Measurements from ENCODE around the gene ZNF221. TPM values are rescaled to one million over a fixed set of nuclear protein-coding genes. Genes with fewer than 3 reads are reported as not detected.

ZNF221 gene
- total and polyA plus RNA-seq, 10 of the 15 experiments (the other 5 are each of a cell fraction or from before 2014, with no cell fraction given) = 0.15 to 1.7 (median 0.45) TPM; not detected in 1

- TF ChIP-seq NFXL1 (IDR thresholded peaks at IDR 0.05; ENCODE audit: borderline replicate concordance) (no peak), ATF3 (IDR thresholded peaks at IDR 0.05; ENCODE audit: borderline replicate concordance, extremely low read depth, low read depth, low read length) (no peak)
These were observed 14.8 kb upstream of the ZNF221 start (continued) for GRCh38 chr19:43936188-43936587.

GRCh38 chr19:43939557-43940260 lies 11.3 kb upstream of the ZNF221 start:
- ChIA-PET SMC1A (ENCODE audit: uncharacterized antibody, unreplicated experiment) (no interaction called here), RAD21 (ENCODE audit: unreplicated experiment) (no interaction called here), CTCF (no interaction called here), POLR2A (no interaction called here)
- DNase-seq (ENCODE audit: low read depth, low spot score) = no peak
- Histone ChIP-seq H3K4me1 (ENCODE audit: control insufficient read depth, insufficient read depth, low read length) (no peaks in the 10 kb centered on the region), H3K36me3 (ENCODE audit: control insufficient read depth in 2 of 2, insufficient read depth in 2 of 2, low read length in 1 of 2) (no peaks in the 10 kb centered on the region), H3K79me2 (ENCODE audit: control insufficient read depth, insufficient read depth, low read length) (no peaks in the 10 kb centered on the region; the same call in 1 of the 2 replicates), H3K4me2 (ENCODE audit: control insufficient read depth, insufficient read depth) (no peak overlapping the region), H3K9ac (ENCODE audit: control insufficient read depth, insufficient read depth, low read length) (no peak overlapping the region), H3K4me3 (no peak overlapping the region), H2AFZ (ENCODE audit: control insufficient read depth, low read depth, low read length) (no peak overlapping the region), H3K9me3 (replicated peaks; ENCODE audit: control insufficient read depth, insufficient read depth, low read length) (peaks cover 2% of the 10 kb centered on the region; the same call in 1 of the 3 replicates), H3K27me3 (replicated peaks in 1 of 2; ENCODE audit: control insufficient read depth in 2 of 2, insufficient read depth in 2 of 2, low read length in 1 of 2) (no peaks in the 10 kb centered on the region), H3K27ac (ENCODE audit: control insufficient read depth, insufficient read depth) (no peak overlapping the region), H4K20me1 (ENCODE audit: control insufficient read depth, insufficient read depth) (no peaks in the 10 kb centered on the region)
- no peak for ATAC-seq
- TF ChIP-seq PML (IDR thresholded peaks at IDR 0.05; ENCODE audit: low read length) (no peak), ZNF274 (IDR thresholded peaks at IDR 0.05; ENCODE audit: insufficient read depth, insufficient read length) (no peak), TCF3 (IDR thresholded peaks at IDR 0.05; ENCODE audit: borderline replicate concordance, insufficient read depth, low read depth, low read length) (no peak), ZBED1 (IDR thresholded peaks at IDR 0.05; ENCODE audit: borderline replicate concordance) (no peak)
- no peak for FAIRE-seq
- BruUV-seq (replicated peaks) = no TSS peak
- in situ Hi-C loops (cut with MboI) = no loop called here
- intact Hi-C loops (cut with micrococcal nuclease; ENCODE audit: unreplicated experiment) = loop anchor here (10.0 kb wide), 1 partner anchor 155 kb away; the partner anchor contains the start of gene ZNF224
- 47% methylated on average over 3 of the region's 3 CpGs for WGBS (ENCODE audit: insufficient coverage, insufficient replicate concordance, low lambda C conversion rate, missing lambda C conversion rate)

All from GM12878 (cell line).